ENCODE results near the gene MYORG.

DNA sequence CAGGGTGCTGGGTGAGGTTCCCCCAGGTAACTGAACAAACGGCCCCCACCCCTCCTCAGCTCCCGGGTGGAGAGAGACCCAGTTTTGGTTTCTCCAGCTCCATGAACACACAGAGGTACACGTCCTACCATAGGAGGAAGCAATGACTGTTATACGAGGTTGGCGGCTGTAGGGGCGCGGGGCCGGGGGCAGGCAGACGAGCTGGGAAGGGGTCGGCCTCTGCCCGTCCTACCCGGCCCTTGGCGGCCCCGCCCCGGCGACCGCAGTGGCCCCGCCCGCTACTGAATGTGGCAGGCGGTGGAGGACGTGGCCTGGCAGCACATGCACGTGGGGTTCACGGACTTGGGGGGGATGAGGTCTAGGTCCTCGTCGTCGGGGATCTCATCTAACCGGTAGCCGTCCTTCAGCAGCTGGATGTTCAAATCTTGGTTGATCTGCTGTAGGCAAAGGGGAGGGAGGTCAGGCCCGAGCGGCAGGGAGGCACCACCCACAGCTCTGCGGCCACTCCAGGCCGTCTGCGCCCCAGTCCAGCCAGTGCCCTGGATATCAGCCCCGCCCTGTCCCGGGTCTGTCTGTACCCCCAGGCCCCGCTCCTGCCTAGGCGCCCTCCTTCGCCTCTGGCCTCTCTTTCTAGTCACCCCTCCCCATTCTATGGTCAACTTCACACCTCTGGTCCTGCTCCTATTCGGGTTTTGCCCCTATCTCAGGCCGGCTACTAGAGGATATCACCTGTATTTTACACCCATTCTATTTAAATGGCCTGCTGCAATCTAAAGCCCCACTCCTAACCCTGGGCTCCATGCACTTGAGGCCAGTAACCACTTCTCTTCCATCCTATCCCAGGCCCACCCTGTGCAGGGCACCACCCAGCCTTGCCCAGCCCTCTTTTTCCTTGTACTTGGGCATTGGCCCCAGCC lies 24.2 kb upstream of the MYORG start:
- TF ChIP-seq, protein P1, sequence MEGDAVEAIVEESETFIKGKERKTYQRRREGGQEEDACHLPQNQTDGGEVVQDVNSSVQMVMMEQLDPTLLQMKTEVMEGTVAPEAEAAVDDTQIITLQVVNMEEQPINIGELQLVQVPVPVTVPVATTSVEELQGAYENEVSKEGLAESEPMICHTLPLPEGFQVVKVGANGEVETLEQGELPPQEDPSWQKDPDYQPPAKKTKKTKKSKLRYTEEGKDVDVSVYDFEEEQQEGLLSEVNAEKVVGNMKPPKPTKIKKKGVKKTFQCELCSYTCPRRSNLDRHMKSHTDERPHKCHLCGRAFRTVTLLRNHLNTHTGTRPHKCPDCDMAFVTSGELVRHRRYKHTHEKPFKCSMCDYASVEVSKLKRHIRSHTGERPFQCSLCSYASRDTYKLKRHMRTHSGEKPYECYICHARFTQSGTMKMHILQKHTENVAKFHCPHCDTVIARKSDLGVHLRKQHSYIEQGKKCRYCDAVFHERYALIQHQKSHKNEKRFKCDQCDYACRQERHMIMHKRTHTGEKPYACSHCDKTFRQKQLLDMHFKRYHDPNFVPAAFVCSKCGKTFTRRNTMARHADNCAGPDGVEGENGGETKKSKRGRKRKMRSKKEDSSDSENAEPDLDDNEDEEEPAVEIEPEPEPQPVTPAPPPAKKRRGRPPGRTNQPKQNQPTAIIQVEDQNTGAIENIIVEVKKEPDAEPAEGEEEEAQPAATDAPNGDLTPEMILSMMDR (IDR thresholded peaks at IDR 0.05) = no peak
- TF ChIP-seq POLR2A (IDR thresholded peaks at IDR 0.05) = no peak

All from right lobe of liver (tissue), 4 donors.